Renal cortex interstitium (tissue), 15 donors: Measurements from ENCODE around the gene CSTA. TPM values are rescaled to one million over a fixed set of nuclear protein-coding genes. Genes with fewer than 3 reads are reported as not detected.

Experiments used
- DNase-seq, 11 donors: peaks; one replicate each; pipeline ENCODE4 v3.0.0-alpha.2; 2013; ENCODE audit warnings: low read depth in 9 of 11, low spot score in 4 of 11; ENCODE audit errors: extremely low read depth in 1 of 11
- long read RNA-seq, 16 experiments: transcript quantifications; one replicate each; lab custom pipeline, GENCODE V29; 2026
- polyA plus RNA-seq, 3 donors: library from polyadenylated mRNA; unstranded; fragments of 120-200 nt; gene quantifications; one replicate each; pipeline ENCODE4 v1.2.1, GENCODE V29; 2013; ENCODE audit not compliant: insufficient read length in 3 of 3

CSTA gene, protein sequence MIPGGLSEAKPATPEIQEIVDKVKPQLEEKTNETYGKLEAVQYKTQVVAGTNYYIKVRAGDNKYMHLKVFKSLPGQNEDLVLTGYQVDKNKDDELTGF
- 1 to 10 TPM in 1 of 3 donors, under 1 TPM in 2; 0.74 to 1.1 (median 0.86) TPM for polyA plus RNA-seq
- long read RNA-seq, donor 1, partial matches to known transcripts, result 0 of 1 reads
- long read RNA-seq, donor 1, other reads (novel, unspliced or antisense), result 0 of 1 reads
- long read RNA-seq, donor 2, partial matches to known transcripts, result 0 of 1 reads
- long read RNA-seq, donor 2, other reads (novel, unspliced or antisense), result 0 of 1 reads
- long read RNA-seq, donor 3, partial matches to known transcripts, result 0 of 1 reads
- long read RNA-seq, donor 3, other reads (novel, unspliced or antisense), result 0 of 1 reads
- long read RNA-seq, donor 4, result 0 reads
- long read RNA-seq, donor 5, result 0 reads
- long read RNA-seq, donor 6, result 0 reads
- long read RNA-seq, donor 7, partial matches to known transcripts, result 0 of 1 reads
- long read RNA-seq, donor 7, other reads (novel, unspliced or antisense), result 0 of 1 reads
- long read RNA-seq, donor 8, partial matches to known transcripts, result 0 of 1 reads
- long read RNA-seq, donor 8, other reads (novel, unspliced or antisense), result 0 of 1 reads
- long read RNA-seq, donor 9, result 0 reads
- long read RNA-seq, donor 10, result 0 reads
- long read RNA-seq, donor 11, result 0 reads
- long read RNA-seq, donor 12, result 0 reads
- long read RNA-seq, donor 13, partial matches to known transcripts, result 0 of 1 reads
- long read RNA-seq, donor 13, other reads (novel, unspliced or antisense), result 0 of 1 reads
- long read RNA-seq, donor 14, partial matches to known transcripts, result 0 of 57 reads
- long read RNA-seq, donor 14, other reads (novel, unspliced or antisense), result 56 of 57 reads
- long read RNA-seq, donor 15, result 0 reads
- long read RNA-seq, donor 16, partial matches to known transcripts, result 0 of 3 reads
- long read RNA-seq, donor 16, other reads (novel, unspliced or antisense), result 0 of 3 reads

DNA sequence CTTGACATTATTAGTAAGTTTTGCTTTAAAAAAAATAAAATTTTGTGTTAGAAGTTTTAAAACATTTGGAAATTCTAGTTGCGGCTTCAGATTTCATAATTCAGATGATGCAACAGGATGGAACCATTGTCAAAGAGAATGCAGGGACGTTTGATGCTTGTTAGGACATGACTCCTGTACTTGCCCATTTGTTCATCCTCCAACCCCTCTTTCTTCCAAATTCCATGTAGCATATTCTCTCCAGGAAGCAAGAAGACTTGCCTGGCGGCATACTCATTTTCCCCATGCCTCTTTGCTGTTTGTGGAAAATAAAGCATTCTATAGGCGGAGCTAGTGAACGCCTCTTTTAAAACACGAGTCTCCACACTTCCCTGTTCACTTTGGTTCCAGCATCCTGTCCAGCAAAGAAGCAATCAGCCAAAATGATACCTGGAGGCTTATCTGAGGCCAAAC, at the start of gene CSTA:
TSS of gene CSTA (plus strand) at position 378 of the 453 bp plus-strand sequence. CDS start at position 423, 45 bp downstream.
- DNase-seq, result no peak

DNA sequence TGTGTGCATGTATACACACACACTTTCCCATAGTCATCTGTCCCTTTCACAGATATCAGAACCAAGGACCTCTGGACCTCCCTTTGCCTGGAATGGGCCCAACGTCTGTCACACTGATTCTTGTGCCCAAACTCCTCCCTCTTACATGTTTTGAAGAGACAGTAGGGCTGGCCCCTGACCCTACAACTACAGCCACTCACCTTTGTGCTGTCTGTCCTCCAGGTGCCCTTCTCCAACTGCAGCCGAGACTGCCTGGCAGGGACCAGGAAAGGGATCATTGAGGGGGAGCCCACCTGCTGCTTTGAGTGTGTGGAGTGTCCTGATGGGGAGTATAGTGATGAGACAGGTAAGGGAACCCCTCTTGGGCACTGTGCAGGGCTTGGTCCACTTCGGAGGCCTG, 43.2 kb upstream of the CSTA start:
- DNase-seq, result no peak

DNA sequence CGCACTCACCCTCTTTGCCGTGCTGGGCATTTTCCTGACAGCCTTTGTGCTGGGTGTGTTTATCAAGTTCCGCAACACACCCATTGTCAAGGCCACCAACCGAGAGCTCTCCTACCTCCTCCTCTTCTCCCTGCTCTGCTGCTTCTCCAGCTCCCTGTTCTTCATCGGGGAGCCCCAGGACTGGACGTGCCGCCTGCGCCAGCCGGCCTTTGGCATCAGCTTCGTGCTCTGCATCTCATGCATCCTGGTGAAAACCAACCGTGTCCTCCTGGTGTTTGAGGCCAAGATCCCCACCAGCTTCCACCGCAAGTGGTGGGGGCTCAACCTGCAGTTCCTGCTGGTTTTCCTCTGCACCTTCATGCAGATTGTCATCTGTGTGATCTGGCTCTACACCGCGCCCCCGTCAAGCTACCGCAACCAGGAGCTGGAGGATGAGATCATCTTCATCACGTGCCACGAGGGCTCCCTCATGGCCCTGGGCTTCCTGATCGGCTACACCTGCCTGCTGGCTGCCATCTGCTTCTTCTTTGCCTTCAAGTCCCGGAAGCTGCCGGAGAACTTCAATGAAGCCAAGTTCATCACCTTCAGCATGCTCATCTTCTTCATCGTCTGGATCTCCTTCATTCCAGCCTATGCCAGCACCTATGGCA, 41.1 kb upstream of the CSTA start:
- DNase-seq, result no peak

DNA sequence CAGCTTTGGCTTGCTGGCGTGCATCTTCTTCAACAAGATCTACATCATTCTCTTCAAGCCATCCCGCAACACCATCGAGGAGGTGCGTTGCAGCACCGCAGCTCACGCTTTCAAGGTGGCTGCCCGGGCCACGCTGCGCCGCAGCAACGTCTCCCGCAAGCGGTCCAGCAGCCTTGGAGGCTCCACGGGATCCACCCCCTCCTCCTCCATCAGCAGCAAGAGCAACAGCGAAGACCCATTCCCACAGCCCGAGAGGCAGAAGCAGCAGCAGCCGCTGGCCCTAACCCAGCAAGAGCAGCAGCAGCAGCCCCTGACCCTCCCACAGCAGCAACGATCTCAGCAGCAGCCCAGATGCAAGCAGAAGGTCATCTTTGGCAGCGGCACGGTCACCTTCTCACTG, 40.6 kb upstream of the CSTA start:
- no peak for DNase-seq

DNA sequence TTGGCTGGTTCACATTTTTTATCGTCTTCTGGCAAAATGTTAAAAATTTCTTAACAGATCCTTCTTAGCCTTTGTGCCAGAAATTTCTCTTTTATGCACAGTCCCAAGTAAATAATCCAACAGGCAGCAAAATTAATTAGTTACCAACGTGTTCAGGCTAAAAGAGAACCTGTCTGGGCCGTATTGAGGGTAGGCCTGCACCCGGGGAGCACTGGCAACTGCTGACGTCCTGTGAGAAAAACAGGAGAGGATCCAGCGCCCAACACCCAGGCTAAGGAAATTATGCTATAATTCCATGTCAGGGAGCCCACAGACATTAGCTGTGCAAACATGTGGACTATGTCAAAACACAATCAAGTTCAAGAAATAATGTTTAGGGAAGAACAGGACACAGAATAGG, 30.7 kb upstream of the CSTA start:
- DNase-seq, result no peak

DNA sequence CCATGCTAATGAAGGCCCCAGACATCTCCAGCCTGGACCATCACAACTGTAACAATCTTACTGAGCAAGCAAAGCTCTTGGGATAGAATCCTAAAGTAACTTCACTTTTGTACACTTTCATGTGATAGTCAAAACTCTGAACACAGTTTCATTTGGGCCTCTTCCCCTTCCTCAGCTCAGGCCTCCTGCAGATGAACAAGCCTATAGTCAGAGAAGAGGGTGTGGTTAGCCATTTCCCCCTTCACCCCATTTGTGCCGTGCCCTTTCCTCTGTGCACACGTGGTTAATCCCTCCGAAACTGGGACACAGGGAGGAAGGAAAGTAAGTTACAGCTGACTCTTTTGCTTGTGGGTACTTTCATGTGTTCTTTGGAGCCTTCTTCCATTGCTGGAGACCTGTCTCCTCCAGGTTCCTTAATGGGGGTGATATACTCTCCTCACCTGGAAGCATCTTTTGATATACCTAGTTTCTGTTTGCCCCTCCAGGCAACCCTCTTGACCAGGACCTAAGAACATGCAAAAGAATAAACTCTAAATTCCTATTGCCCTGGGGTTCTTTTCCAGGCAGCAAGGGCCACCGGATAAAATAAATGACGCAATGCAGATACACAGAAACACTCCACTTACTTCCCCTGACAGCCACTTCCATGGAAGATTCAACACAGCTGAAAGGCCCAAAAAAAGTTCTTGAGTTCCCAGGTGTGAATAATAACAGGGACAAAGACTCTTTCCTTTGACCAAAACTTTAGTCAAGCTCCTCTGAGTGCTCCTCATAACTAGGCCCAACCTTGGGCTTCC, 29.6 kb upstream of the CSTA start:
- DNase-seq, result no peak

DNA sequence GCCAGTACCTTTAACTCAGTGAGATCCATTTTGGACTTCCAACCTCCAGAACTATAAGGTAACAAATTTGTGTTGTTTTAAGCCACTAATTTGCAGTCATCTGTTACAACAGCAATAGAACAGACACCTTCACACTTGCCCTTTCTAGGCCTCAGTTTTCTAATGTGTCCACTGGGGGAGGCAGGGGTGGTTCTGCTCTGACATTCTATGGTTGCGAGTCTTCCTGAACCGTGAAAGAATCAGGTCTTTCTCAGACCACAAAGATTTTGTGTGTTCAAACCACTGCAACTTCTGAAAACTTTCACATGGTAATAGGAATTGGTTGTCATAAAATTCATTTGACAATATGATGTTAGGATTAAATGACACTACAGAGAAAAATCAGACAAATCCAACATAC, 26.8 kb upstream of the CSTA start:
- DNase-seq, result no peak

DNA sequence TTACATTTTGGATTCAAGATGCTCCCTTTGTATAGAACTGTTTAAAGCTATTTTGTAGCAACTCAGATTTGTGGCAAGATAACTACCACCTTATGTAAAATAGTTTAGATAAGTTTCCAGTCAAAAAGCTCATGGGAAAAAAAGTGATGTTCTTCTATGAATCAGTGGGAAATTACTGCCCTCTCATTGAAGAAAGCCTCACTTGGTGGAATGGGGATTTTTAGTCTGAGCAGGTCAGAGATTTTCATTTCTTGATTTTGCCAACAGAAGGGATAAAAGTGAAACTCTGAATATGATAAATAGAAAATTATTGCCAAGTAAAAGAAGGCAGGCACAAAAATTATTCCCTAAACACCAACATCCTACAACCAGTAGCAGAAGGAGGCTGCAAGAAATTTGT, 25.8 kb upstream of the CSTA start:
- no peak for DNase-seq

DNA sequence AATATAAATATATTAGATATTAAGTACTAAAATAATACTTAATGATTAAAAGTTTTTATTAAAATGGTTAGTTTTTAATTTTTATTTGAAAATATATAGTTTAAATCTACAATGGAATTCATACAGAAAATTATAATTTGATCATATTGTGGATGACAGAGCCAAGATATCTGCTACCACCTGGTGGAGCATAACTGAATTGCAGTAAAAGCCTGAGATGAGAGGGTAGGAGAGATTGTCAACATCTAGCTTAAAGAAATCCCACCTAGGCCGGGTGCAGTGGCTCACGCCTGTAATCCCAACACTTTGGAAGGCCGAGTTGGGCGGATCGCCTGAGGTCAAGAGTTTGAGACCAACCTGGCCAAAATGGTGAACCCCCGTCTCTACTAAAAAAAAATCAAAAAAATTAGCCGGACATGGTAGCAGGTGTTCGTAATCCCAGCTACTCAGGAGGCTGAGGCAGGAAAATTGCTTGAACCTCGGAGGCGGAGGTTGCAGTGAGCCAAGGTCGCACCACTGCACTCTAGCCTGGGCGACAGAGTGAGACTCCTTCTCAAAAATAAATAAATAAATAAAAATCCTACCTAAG, 25.1 kb upstream of the CSTA start:
- no peak for DNase-seq

DNA sequence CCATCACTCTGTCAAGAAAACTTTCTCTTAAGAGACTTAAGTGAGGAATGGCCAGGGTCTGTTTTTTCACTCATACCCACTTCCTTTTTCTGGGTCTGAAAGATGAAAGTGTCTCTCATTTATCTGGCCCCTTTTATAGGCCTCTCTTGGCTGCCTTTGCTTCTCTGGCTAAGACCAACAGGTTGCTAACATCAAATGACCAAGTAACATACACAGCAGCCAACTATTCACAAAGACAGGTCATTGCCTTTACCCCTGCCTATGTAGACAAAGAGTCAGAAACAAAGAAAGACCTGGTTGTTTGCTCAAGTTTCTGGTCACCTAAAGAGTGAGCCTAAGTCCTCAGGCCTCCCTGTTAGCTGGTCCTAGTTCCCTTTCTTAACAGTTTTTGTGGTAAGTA, 24.0 kb upstream of the CSTA start:
- DNase-seq, result no peak

DNA sequence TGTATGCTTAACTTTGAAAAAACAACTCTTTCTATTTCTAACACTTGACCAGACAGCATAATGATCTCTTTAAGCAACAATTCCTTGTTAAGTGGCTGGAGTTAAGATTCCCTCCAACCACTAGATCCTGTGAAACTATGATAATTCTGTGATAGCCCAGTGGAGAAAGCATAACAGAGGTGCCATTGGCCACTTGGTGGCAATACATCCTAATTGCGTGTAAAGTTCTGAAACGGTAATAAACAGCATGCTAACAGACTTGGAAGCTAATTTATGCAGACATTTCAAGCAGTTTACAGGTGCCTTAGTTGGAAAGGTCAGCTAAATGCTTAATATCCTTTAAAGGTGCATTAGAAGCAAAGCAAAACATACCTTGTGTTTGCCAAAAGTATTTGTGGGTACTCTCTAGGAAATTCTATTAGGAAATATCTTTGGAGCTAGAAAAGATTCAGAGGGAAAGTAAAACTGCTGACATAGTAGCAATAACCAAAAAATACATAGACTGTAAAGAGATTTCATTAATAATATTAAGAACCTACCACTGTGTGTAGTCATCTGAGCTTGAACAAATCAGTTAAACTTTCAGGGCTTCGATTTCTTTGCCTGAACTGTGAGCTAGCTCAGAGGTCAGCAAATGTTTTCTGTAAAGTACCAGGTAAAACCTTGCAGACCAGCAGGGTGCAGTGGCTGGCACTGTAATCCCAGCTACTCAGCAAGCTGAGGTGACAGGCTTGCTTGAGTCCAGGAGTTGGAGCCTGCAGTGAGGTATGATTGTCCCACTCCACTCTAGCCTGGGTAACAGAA, 19.0 kb upstream of the CSTA start:
- no peak for DNase-seq

DNA sequence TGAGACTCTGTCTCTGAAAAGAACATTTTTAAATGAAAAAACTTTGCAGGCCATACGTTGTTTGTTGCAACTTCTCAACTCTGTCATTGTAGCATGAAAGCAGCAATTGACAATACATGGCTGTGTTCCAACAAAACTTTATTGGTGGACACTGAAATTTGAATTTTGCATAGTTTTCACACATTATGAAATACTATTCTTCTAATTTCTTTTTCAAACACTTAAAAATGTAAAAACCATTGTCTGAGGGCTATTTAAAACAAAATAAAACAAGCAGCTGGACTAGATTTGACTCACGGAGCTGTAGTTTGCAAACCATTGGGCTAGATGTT, 18.5 kb upstream of the CSTA start:
- no peak for DNase-seq

DNA sequence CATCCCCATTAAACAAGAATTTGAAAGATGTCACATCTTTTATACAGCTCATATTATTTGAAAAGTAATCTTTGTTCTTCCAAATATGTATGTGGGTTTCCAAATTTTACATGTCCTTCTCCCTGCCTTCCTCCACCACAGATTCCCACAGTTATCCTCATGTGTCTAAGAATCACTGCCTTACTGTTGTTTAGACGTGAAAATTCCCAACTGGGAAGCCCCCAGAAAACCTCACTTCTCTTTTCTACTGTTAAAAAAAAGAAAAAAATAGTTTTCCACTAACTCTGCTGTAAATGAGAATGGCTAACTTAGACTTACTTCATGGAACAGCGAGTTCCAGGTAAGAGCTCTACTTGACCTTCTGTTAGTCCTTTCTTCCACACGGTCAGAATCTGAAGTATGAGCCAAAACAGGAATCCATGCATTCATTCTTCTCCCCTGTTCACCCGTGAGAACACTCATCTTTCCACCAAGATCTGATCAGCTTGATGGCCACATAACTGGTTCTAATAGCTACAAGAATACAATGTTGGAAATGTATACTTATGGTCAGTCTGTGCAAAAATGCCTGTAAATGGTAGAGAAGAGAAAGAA, 17.9 kb upstream of the CSTA start:
- no peak for DNase-seq

DNA sequence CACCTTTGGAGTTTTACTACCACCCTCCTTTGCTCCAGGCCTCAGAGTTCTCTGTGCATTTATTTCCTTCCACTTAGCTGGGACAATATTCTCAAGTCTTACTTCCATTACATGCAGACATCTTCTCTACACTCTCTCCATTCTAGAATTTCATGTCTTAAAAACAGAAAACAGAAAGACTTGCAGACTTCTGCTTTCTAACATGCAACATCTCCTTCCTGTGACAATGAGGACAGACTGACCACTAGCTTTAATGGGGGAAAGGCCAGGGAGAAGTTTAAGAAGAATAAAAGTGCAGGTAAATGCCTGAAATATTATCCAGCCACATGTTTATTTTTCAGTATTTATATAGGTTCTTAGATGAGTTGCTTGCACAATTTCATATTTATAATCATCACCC, 17.1 kb upstream of the CSTA start:
- DNase-seq, result no peak

DNA sequence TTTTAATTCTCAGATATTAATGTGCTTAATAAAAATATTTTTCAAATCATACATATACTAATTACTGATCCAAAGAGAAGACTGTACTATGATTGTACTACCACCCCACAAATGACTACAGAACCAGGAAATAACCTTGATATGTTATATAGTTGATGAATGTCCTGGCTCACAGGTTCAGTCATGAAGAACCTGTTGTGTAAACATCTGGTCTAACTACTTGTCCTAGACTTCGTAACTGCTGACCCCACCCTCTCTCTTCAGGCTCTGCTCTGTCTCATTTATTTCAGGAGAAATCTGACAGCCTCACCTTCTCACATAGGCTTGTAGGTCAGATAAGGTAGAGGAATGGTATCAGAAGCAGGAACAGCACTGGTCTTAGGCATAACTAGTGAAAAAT, 14.7 kb upstream of the CSTA start:
- no peak for DNase-seq

DNA sequence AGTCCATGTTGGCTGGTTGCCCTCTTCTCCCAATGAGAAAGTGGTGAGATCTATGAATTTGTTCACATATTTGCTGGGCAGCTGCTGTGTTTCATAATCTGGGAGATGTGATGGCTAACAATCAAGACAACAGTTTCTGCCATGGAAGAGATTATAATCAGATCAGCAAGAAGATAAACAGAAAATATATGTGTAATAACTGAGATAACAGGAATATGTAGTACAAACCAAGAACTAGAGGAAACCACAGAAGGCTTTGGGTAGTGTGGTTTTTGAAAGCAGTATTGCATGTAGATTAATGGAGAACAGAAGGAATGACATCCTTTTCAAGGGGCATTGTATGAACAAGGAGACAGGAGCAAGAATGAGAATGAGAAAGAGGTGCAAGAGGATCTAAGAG, 12.2 kb upstream of the CSTA start:
- DNase-seq, result no peak

DNA sequence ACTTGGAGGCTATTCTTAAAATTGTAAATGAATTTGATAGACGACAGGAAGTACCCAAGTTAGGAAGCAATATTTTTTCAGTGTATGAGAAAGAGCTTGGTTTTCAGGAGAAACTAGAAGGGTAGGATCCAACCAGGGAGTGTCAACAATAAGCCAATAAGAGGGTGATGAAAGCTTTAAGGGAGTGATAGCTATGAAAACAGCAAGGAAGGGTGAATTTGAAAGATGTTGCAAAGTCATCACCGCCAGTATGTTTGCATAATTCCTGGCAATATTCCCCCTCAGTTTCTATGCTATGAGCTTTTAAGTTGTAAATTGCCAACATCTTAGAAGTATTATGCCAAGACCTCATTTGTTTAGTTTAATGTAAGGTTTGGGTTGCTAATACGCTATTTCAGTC, 11.8 kb upstream of the CSTA start:
- DNase-seq, result no peak
